Keratinocyte (primary cell): ENCODE data around the gene TFAP2B.

Source experiments
- EZH2 ChIP-seq: IDR thresholded peaks from one replicate; pipeline ENCODE4 v1.6.1; 2012; ENCODE audit warnings: inconsistent platforms, mild to moderate bottlenecking, low read length, moderate library complexity
- TF ChIP-seq, protein P1 (sequence below), 3 experiments: IDR thresholded peaks in 1 of 3; conservative IDR thresholded peaks in 1 of 3; optimal IDR thresholded peaks in 1 of 3; 2 replicates in 2 of 3; 3 replicates in 1 of 3; pipeline versions ENCODE3 to v1.5.1; 2011; ENCODE audit warnings: low read length in 3 of 3, mild to moderate bottlenecking in 3 of 3, moderate library complexity in 2 of 3, control low read depth in 1 of 3, inconsistent platforms in 1 of 3; ENCODE audit not compliant: insufficient read depth in 2 of 3; ENCODE audit errors: extremely low read depth in 1 of 3

DNA sequence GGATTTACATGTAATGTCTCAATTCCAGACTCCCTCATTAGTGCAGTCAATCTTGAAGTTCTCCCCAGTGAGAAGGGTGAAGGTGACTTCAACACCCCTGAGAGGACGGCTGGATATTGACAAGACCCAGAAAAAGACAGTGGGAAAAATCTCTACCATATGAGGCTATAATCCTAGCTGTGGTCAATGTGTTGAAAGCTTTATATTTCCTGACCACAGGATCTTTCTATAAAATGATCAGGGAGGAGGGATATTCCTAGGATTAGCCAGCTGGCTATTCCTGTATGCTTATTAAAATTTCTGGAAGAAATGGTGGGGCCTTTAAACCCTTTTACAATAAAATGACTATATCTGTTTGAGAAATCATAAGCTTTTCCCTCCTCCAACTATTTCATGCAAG, 43.0 kb downstream of the TFAP2B start:
- TF ChIP-seq, protein P1, sequence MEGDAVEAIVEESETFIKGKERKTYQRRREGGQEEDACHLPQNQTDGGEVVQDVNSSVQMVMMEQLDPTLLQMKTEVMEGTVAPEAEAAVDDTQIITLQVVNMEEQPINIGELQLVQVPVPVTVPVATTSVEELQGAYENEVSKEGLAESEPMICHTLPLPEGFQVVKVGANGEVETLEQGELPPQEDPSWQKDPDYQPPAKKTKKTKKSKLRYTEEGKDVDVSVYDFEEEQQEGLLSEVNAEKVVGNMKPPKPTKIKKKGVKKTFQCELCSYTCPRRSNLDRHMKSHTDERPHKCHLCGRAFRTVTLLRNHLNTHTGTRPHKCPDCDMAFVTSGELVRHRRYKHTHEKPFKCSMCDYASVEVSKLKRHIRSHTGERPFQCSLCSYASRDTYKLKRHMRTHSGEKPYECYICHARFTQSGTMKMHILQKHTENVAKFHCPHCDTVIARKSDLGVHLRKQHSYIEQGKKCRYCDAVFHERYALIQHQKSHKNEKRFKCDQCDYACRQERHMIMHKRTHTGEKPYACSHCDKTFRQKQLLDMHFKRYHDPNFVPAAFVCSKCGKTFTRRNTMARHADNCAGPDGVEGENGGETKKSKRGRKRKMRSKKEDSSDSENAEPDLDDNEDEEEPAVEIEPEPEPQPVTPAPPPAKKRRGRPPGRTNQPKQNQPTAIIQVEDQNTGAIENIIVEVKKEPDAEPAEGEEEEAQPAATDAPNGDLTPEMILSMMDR (optimal IDR thresholded peaks at IDR 0.05 in 1 of 3, IDR thresholded peaks at IDR 0.05 in 1 of 3, conservative IDR thresholded peaks at IDR 0.05 in 1 of 3; ENCODE audit: extremely low read depth in 1 of 3, insufficient read depth in 2 of 3, low read length in 3 of 3), result no peak
- no peak for TF ChIP-seq EZH2
